Measurements from ENCODE around the gene COL19A1. TPM values are rescaled to one million over a fixed set of nuclear protein-coding genes. Genes with fewer than 3 reads are reported as not detected.
A peak's percentile ranks its signal among the peaks of the same experiment; 100 is the strongest.

COL19A1 gene
- total and polyA plus RNA-seq, 5 experiments from 2014 or later: 0.02 to 2.1 (median 0.95) TPM; not detected in 1

DNA sequence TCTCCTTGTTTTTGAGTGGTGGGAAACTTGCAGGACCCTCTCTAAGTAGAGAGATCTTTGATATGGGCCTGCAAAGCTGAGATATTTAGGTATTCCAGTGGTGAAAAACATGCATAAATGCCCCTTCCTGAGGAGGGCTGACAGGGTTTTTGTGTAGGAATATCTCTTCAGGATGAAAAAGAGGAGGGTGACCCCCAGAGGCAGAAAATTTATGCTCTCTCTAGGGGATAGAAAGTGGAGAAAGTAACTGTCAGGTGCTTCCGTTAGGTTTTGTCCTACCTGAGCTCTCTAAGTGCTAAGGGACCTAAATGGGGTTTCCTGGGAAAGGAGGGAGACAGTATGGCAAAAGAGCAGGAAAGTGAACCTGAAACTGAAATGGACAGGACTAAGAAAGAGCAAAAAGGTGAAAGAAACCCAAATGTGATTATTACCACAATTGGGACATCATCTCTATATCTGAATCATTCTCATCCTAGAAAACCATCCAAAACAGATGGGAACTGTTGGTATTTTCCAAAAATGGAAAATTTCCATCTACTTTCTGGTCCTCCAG lies 2.0 kb downstream of the COL19A1 start:
- H3K9me3 Mint-ChIP-seq: no peaks in the 10 kb centered on the region
- peaks cover 11 to 30% (median 21%) of the 10 kb centered on the region in 5 donors for H3K27me3 Mint-ChIP-seq
- H3K4me1 Mint-ChIP-seq: peaks cover 5 to 39% (median 19%) of the 10 kb centered on the region in 4 donors
- ATAC-seq (no peak), DNase-seq (no peak)
- POLR2A ChIA-PET: no interaction called here
- H3K36me3 Mint-ChIP-seq: peaks cover 0 to 1% (median 0%) of the 10 kb centered on the region in 3 donors
- H3K4me3 Mint-ChIP-seq: peak overlapping the region; percentile 78 to 90 (median 86)
- H3K27ac Mint-ChIP-seq: peak overlapping the region in 3 of 10 donors; percentile 44 to 80 (median 63)

- Mint-ChIP-seq H3K27ac (peak overlapping the region in 1 of 10 donors; percentile 63), H3K4me3 (peak overlapping the region in 1 of 10 donors; percentile 17), H3K27me3 (peaks cover 16 to 37% (median 22%) of the 10 kb centered on the region in 5 donors), H3K9me3 (peaks cover 0 to 1% (median 0%) of the 10 kb centered on the region in 9 donors), H3K36me3 (peaks cover 0 to 4% (median 1%) of the 10 kb centered on the region in 3 donors), H3K4me1 (peaks cover 5 to 39% (median 19%) of the 10 kb centered on the region in 4 donors)
- POLR2A ChIA-PET: no interaction called here
- ATAC-seq (no peak), DNase-seq (no peak)
Observed at GRCh38 chr6:69868961-69869360, 2.6 kb downstream of the COL19A1 start.

DNA sequence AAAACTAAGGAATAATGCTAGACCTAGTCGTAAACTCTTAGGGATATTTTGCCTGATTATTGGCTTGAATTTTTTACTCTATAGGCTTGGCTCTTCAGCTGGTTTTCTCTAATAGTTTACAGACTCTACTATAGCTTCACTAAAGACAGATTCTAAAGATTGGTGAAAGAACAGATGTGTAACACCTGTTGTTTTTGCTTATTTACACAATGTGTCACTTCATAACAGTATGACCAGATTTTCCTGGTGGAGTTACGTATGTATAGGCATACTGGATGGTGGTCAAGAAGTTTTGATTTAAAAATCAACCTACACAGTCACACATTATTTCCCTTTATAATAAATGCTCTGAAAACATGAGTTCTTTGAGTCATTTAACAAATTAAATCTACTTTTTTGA lies 4.8 kb downstream of the COL19A1 start:
- H3K4me1 Mint-ChIP-seq: peaks cover 5 to 35% (median 18%) of the 10 kb centered on the region in 4 donors
- DNase-seq (no peak), ATAC-seq (no peak)
- H3K27ac Mint-ChIP-seq: no peak overlapping the region
- peaks cover 0 to 2% (median 0%) of the 10 kb centered on the region in 9 donors for H3K9me3 Mint-ChIP-seq
- peaks cover 20 to 53% (median 25%) of the 10 kb centered on the region in 5 donors for H3K27me3 Mint-ChIP-seq
- peaks cover 0 to 6% (median 1%) of the 10 kb centered on the region in 3 donors for H3K36me3 Mint-ChIP-seq
- POLR2A ChIA-PET: no interaction called here
- no peak overlapping the region for H3K4me3 Mint-ChIP-seq

GRCh38 chr6:69873291-69873690 lies 6.9 kb downstream of the COL19A1 start:
- Mint-ChIP-seq H3K27me3 (peaks cover 20 to 53% (median 25%) of the 10 kb centered on the region in 5 donors), H3K27ac (no peak overlapping the region), H3K36me3 (peaks cover 0 to 6% (median 1%) of the 10 kb centered on the region in 3 donors), H3K9me3 (peaks cover 0 to 2% (median 0%) of the 10 kb centered on the region in 9 donors), H3K4me3 (no peak overlapping the region), H3K4me1 (peaks cover 0 to 18% (median 2%) of the 10 kb centered on the region in 4 donors)
- POLR2A ChIA-PET: no interaction called here
- DNase-seq (no peak), ATAC-seq (no peak)

- Mint-ChIP-seq H3K27me3 (peaks cover 14 to 28% (median 17%) of the 10 kb centered on the region in 5 donors), H3K36me3 (peaks cover 0 to 6% (median 0%) of the 10 kb centered on the region in 3 donors), H3K4me3 (no peak overlapping the region), H3K4me1 (peaks cover 0 to 9% (median 0%) of the 10 kb centered on the region in 4 donors), H3K9me3 (peaks cover 0 to 2% (median 0%) of the 10 kb centered on the region in 9 donors), H3K27ac (peak overlapping the region in 1 of 10 donors; percentile 7)
- POLR2A ChIA-PET: no interaction called here
- no peak for ATAC-seq
- DNase-seq: no peak
Observed at GRCh38 chr6:69875715-69876114, 9.4 kb downstream of the COL19A1 start.

- Mint-ChIP-seq H3K27ac (peak overlapping the region in 1 of 10 donors; percentile 2), H3K27me3 (peaks cover 16 to 46% (median 19%) of the 10 kb centered on the region in 5 donors), H3K4me1 (peaks cover 0 to 27% (median 0%) of the 10 kb centered on the region in 4 donors), H3K36me3 (peaks cover 0 to 3% (median 0%) of the 10 kb centered on the region in 3 donors), H3K9me3 (peaks cover 0 to 2% (median 0%) of the 10 kb centered on the region in 9 donors), H3K4me3 (no peak overlapping the region)
- POLR2A ChIA-PET: no interaction called here
- ATAC-seq (no peak), DNase-seq (no peak)
Observed at GRCh38 chr6:69878795-69879194, 12.4 kb downstream of the COL19A1 start.

GRCh38 chr6:69880601-69881000 lies 14.2 kb downstream of the COL19A1 start:
- Mint-ChIP-seq H3K9me3 (no peaks in the 10 kb centered on the region), H3K4me1 (peaks cover 0 to 26% (median 0%) of the 10 kb centered on the region in 4 donors), H3K36me3 (no peaks in the 10 kb centered on the region), H3K27me3 (peaks cover 12 to 38% (median 16%) of the 10 kb centered on the region in 5 donors), H3K4me3 (peak overlapping the region in 1 of 10 donors; percentile 52), H3K27ac (peak overlapping the region in 2 of 10 donors; percentile 58 to 80)
- DNase-seq (no peak), ATAC-seq (no peak)
- POLR2A ChIA-PET: no interaction called here

DNA sequence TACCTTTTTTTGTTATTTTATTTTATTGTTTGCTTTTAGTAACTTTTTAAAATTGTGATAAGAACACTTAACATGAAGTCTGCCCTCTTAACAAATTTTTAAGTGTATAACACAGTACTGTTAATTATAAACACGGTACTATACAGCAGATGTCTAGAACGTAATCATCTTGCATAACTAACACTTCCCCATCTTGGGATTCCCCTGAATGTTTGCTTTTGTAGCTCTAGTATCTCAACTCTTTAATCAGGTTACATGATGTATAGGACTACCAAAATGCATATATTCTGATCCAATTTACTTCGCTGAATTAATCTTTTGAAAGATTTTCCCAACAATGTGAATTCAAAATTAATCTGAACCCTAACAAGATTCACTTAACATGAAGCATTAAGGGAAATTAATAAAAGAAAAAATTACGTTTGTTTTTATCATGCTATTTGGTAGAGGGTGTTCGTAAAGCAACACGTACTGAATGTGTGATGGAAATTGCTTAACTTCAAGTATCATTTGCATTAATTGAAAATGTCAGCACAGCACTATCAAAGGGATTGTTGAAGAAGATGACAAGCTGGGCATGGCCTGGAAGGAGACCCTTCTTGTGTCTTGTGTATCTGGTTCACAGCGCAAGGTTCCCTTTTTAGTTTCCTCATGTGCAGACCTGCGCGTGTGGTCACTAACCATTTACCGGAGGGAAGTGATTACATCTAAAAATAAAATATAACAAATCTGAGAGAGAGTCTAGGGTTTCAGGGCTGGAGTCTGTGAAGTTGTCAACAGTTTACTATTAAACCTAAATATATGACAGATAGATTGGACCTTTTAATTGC lies 15.2 kb downstream of the COL19A1 start:
- Mint-ChIP-seq H3K27ac (peak overlapping the region in 3 of 10 donors; percentile 34 to 80 (median 74)), H3K9me3 (no peaks in the 10 kb centered on the region), H3K4me1 (peaks cover 0 to 26% (median 0%) of the 10 kb centered on the region in 4 donors), H3K4me3 (peak overlapping the region in 2 of 10 donors; percentile 32 to 57), H3K27me3 (peaks cover 8 to 33% (median 11%) of the 10 kb centered on the region in 5 donors), H3K36me3 (no peaks in the 10 kb centered on the region)
- DNase-seq: no peak
- peak; percentile 42 to 61 for ATAC-seq
- POLR2A ChIA-PET: interaction anchor here (1.0 kb wide), 1 partner anchor 15 kb away, joined by 3 read pairs; no protein-coding TSS in a partner anchor

DNA sequence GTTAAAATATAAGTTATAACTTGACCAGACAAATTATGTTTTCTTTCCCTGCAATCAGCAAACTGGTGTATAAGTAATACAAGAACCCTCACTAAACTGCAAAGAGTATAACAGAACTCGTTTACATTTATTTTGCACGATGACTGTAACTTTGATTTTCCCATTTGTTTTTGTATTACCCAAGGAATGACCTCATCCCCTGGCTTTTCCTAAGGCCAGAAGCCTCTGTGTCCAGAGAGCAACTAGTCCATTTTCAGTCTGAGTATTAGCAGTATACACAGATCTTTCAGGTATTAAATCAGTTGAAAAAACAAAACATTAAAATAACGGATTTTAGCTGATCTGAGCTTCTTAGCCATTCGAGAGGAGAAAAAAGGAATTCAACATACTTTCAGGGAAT lies 17.2 kb downstream of the COL19A1 start:
- Mint-ChIP-seq H3K4me1 (peaks cover 0 to 30% (median 0%) of the 10 kb centered on the region in 4 donors), H3K9me3 (peaks cover 0 to 4% (median 0%) of the 10 kb centered on the region in 9 donors), H3K36me3 (peaks cover 0 to 4% (median 0%) of the 10 kb centered on the region in 3 donors), H3K4me3 (no peak overlapping the region), H3K27ac (peak overlapping the region in 1 of 10 donors; percentile 80), H3K27me3 (peaks cover 8 to 33% (median 11%) of the 10 kb centered on the region in 5 donors)
- DNase-seq: no peak
- ATAC-seq: no peak
- POLR2A ChIA-PET: no interaction called here

- peaks cover 0 to 4% (median 0%) of the 10 kb centered on the region in 3 donors for H3K36me3 Mint-ChIP-seq
- H3K4me3 Mint-ChIP-seq: no peak overlapping the region
- DNase-seq (no peak), ATAC-seq (no peak)
- peaks cover 8 to 33% (median 13%) of the 10 kb centered on the region in 5 donors for H3K27me3 Mint-ChIP-seq
- peaks cover 0 to 7% (median 0%) of the 10 kb centered on the region in 9 donors for H3K9me3 Mint-ChIP-seq
- POLR2A ChIA-PET: no interaction called here
- peak overlapping the region in 1 of 10 donors; percentile 80 for H3K27ac Mint-ChIP-seq
- peaks cover 0 to 27% (median 0%) of the 10 kb centered on the region in 4 donors for H3K4me1 Mint-ChIP-seq
Observed at GRCh38 chr6:69884231-69884630, 17.9 kb downstream of the COL19A1 start.

- no peak for DNase-seq
- Mint-ChIP-seq H3K27ac (peak overlapping the region in 2 of 10 donors; percentile 69 to 77), H3K4me3 (no peak overlapping the region), H3K4me1 (peaks cover 0 to 21% (median 0%) of the 10 kb centered on the region in 4 donors), H3K9me3 (peaks cover 0 to 17% (median 0%) of the 10 kb centered on the region in 9 donors), H3K36me3 (peaks cover 0 to 11% (median 0%) of the 10 kb centered on the region in 3 donors), H3K27me3 (peaks cover 4 to 20% (median 11%) of the 10 kb centered on the region in 5 donors)
- ATAC-seq: no peak
- POLR2A ChIA-PET: no interaction called here
Observed at GRCh38 chr6:69887026-69887425, 20.7 kb downstream of the COL19A1 start.

GRCh38 chr6:69887714-69888345 lies 21.5 kb downstream of the COL19A1 start:
- peak overlapping the region in 1 of 10 donors; percentile 69 for H3K27ac Mint-ChIP-seq
- H3K27me3 Mint-ChIP-seq: peaks cover 4 to 15% (median 10%) of the 10 kb centered on the region in 5 donors
- H3K4me1 Mint-ChIP-seq: peaks cover 0 to 15% (median 0%) of the 10 kb centered on the region in 4 donors
- POLR2A ChIA-PET: no interaction called here
- DNase-seq (no peak), ATAC-seq (no peak)
- H3K4me3 Mint-ChIP-seq: no peak overlapping the region
- H3K9me3 Mint-ChIP-seq: peaks cover 0 to 17% (median 0%) of the 10 kb centered on the region in 9 donors
- H3K36me3 Mint-ChIP-seq: peaks cover 0 to 11% (median 0%) of the 10 kb centered on the region in 3 donors
